H9 (cell line): ENCODE measurements around the gene HEG1. TPM values are rescaled to one million over a fixed set of nuclear protein-coding genes. Genes with fewer than 3 reads are reported as not detected.

Experiments
- DNase-seq: peaks from one replicate; pipeline ENCODE4 v3.0.0-alpha.2; 2017
- H2AFZ ChIP-seq: one replicate; pipeline ENCODE4 v1.6.1; 2013; ENCODE audit warnings: mild to moderate bottlenecking, low read length, control low read depth, moderate library complexity
- H2AK5ac ChIP-seq: 2 replicates; pipeline ENCODE4 v1.6.1; 2013; ENCODE audit warnings: low read length, control low read depth, mixed read lengths; ENCODE audit not compliant: insufficient read length
- H2BK120ac ChIP-seq: one replicate; pipeline ENCODE4 v1.6.1; 2013; ENCODE audit warnings: low read depth, mild to moderate bottlenecking, low read length, control low read depth, inconsistent platforms; ENCODE audit not compliant: poor library complexity, severe bottlenecking
- H2BK12ac ChIP-seq: 2 replicates; pipeline ENCODE4 v1.6.1; 2013; ENCODE audit warnings: low read length, control low read depth, mixed read lengths, low read depth; ENCODE audit not compliant: insufficient read length
- H2BK15ac ChIP-seq: 2 replicates; pipeline ENCODE4 v1.6.1; 2013; ENCODE audit warnings: low read depth, low read length, control low read depth
- H2BK20ac ChIP-seq: one replicate; pipeline ENCODE4 v1.6.1; 2013; ENCODE audit warnings: low read depth, mild to moderate bottlenecking, low read length, control low read depth, inconsistent platforms; ENCODE audit not compliant: poor library complexity, severe bottlenecking
- H2BK5ac ChIP-seq: 2 replicates; pipeline ENCODE4 v1.6.1; 2013; ENCODE audit warnings: low read length, control low read depth, mixed read lengths; ENCODE audit not compliant: insufficient read length
- H3K14ac ChIP-seq: 2 replicates; pipeline ENCODE4 v1.6.1; 2013; ENCODE audit warnings: low read length, control low read depth; ENCODE audit not compliant: insufficient read depth
- H3K18ac ChIP-seq: 2 replicates; pipeline ENCODE4 v1.6.1; 2013; ENCODE audit warnings: low read depth, mild to moderate bottlenecking, mixed read lengths, low read length, control low read depth; ENCODE audit not compliant: insufficient read length
- H3K23ac ChIP-seq: 2 replicates; pipeline ENCODE4 v1.6.1; 2013; ENCODE audit warnings: low read length, control low read depth, mixed read lengths, low read depth; ENCODE audit not compliant: insufficient read length
- H3K23me2 ChIP-seq: 2 replicates; pipeline ENCODE4 v1.6.1; 2013; ENCODE audit warnings: low read depth, mild to moderate bottlenecking, mixed read lengths, low read length, control low read depth; ENCODE audit not compliant: insufficient read length, poor library complexity, severe bottlenecking
- H3K27ac ChIP-seq: 2 replicates; pipeline ENCODE4 v1.5.1; 2013; ENCODE audit warnings: low read length, control low read depth, mixed read lengths, low read depth; ENCODE audit not compliant: insufficient read length
- H3K27me3 ChIP-seq: 2 replicates; pipeline ENCODE4 v1.6.1; 2013; ENCODE audit warnings: low read length, control low read depth, inconsistent platforms; ENCODE audit not compliant: insufficient read depth
- H3K4ac ChIP-seq: 2 replicates; pipeline ENCODE4 v1.6.1; 2013; ENCODE audit warnings: low read depth, mild to moderate bottlenecking, control low read depth, inconsistent platforms, low read length, moderate library complexity
- H3K4me1 ChIP-seq: 2 replicates; pipeline ENCODE4 v1.6.1; 2013; ENCODE audit warnings: low read length, control low read depth, inconsistent platforms; ENCODE audit not compliant: insufficient read depth
- H3K4me2 ChIP-seq: 2 replicates; pipeline ENCODE4 v1.6.1; 2013; ENCODE audit warnings: low read length, control low read depth, mixed read lengths; ENCODE audit not compliant: insufficient read length, insufficient read depth
- H3K56ac ChIP-seq: 2 replicates; pipeline ENCODE4 v1.6.1; 2013; ENCODE audit warnings: low read depth, mild to moderate bottlenecking, mixed read lengths, low read length, control low read depth; ENCODE audit not compliant: insufficient read length
- H3K79me1 ChIP-seq: 2 replicates; pipeline ENCODE4 v1.6.1; 2013; ENCODE audit warnings: low read depth, mild to moderate bottlenecking, moderate library complexity, low read length, control low read depth, inconsistent platforms; ENCODE audit not compliant: insufficient read depth, poor library complexity, severe bottlenecking
- H3K79me2 ChIP-seq: 2 replicates; pipeline ENCODE4 v1.6.1; 2013; ENCODE audit warnings: low read length, control low read depth, inconsistent platforms; ENCODE audit not compliant: insufficient read depth
- H3K9ac ChIP-seq: 2 replicates; pipeline ENCODE4 v1.6.1; 2013; ENCODE audit warnings: low read length, control low read depth, mixed read lengths; ENCODE audit not compliant: insufficient read length; ENCODE audit errors: extremely low read depth
- H3K9me3 ChIP-seq: one replicate; pipeline ENCODE4 v1.6.1; 2013; ENCODE audit warnings: low read depth, low read length, inconsistent platforms; ENCODE audit not compliant: control insufficient read depth
- H3T11ph ChIP-seq: one replicate; pipeline ENCODE4 v1.6.1; 2013; ENCODE audit warnings: mild to moderate bottlenecking, low read length, control low read depth, inconsistent platforms
- H4K20me1 ChIP-seq: one replicate; pipeline ENCODE4 v1.6.1; 2013; ENCODE audit not compliant: control insufficient read depth, insufficient read length, insufficient read depth
- H4K5ac ChIP-seq: 2 replicates; pipeline ENCODE4 v1.6.1; 2013; ENCODE audit warnings: low read depth, mild to moderate bottlenecking, mixed read lengths, low read length, control low read depth; ENCODE audit not compliant: insufficient read length
- H4K8ac ChIP-seq: replicated peaks from 2 replicates; pipeline ENCODE4 v1.6.1; 2013; ENCODE audit warnings: low read length, control low read depth, mixed read lengths, low read depth; ENCODE audit not compliant: insufficient read length
- H4K91ac ChIP-seq: 2 replicates; pipeline ENCODE4 v1.6.1; 2013; ENCODE audit warnings: low read depth, mild to moderate bottlenecking, moderate library complexity, mixed read lengths, low read length, control low read depth; ENCODE audit not compliant: insufficient read length
- H3K27ac Mint-ChIP-seq, 3 experiments: 2 replicates in 2 of 3; 3 replicates in 1 of 3; pipeline ENCODE4 v1.8.0; 2020 to 2021; ENCODE audit warnings: mixed read lengths in 3 of 3, mild to moderate bottlenecking in 1 of 3, moderate library complexity in 1 of 3
- H3K27me3 Mint-ChIP-seq: 2 replicates; pipeline ENCODE4 v1.8.0; 2021; ENCODE audit warnings: low read depth, mild to moderate bottlenecking, moderate library complexity, mixed read lengths
- H3K36me3 Mint-ChIP-seq, 3 experiments: 2 replicates in 2 of 3; 3 replicates in 1 of 3; pipeline ENCODE4 v1.8.0; 2020 to 2021; ENCODE audit warnings: low read depth in 3 of 3, mixed read lengths in 3 of 3; ENCODE audit not compliant: insufficient read depth in 1 of 3
- H3K4me1 Mint-ChIP-seq, 2 experiments: 2 replicates each; pipeline ENCODE4 v1.8.0; 2020; ENCODE audit warnings: mixed read lengths in 2 of 2
- H3K4me3 Mint-ChIP-seq, 2 experiments: 2 replicates in 1 of 2; 3 replicates in 1 of 2; pipeline ENCODE4 v1.8.0; 2020 to 2021; ENCODE audit warnings: mild to moderate bottlenecking in 2 of 2, mixed read lengths in 2 of 2, moderate library complexity in 1 of 2
- H3K9me3 Mint-ChIP-seq, 2 experiments: 2 replicates in 1 of 2; 3 replicates in 1 of 2; pipeline ENCODE4 v1.8.0; 2020; ENCODE audit warnings: mild to moderate bottlenecking in 2 of 2, mixed read lengths in 2 of 2, moderate library complexity in 1 of 2
- WGBS: extraction: QIAGEN DNeasy Blood & Tissue Kit; methylation state at CpG from one replicate; pipeline ENCODE4 v1.1.7; 2013; ENCODE audit warnings: missing lambda C conversion rate, low lambda C conversion rate, mixed read lengths; ENCODE audit not compliant: insufficient read length; ENCODE audit errors: extremely low coverage; 5-methylcytosine and 5-hydroxymethylcytosine counted together
- total RNA-seq: library from RNA; stranded (reverse); gene quantifications from 2 replicates; pipeline ENCODE4 v1.2.1, GENCODE V29; 2021
- TF ChIP-seq, protein P1 (sequence below): fragments of 200-600 bp; sonication (generic); conservative IDR thresholded peaks from 3 replicates; pipeline ENCODE4 v1.8.0; 2021; ENCODE audit warnings: antibody characterized with exemption, mild to moderate bottlenecking

The HEG1 gene
- total RNA-seq, 1 experiment from 2014 or later = 10.3 TPM

DNA sequence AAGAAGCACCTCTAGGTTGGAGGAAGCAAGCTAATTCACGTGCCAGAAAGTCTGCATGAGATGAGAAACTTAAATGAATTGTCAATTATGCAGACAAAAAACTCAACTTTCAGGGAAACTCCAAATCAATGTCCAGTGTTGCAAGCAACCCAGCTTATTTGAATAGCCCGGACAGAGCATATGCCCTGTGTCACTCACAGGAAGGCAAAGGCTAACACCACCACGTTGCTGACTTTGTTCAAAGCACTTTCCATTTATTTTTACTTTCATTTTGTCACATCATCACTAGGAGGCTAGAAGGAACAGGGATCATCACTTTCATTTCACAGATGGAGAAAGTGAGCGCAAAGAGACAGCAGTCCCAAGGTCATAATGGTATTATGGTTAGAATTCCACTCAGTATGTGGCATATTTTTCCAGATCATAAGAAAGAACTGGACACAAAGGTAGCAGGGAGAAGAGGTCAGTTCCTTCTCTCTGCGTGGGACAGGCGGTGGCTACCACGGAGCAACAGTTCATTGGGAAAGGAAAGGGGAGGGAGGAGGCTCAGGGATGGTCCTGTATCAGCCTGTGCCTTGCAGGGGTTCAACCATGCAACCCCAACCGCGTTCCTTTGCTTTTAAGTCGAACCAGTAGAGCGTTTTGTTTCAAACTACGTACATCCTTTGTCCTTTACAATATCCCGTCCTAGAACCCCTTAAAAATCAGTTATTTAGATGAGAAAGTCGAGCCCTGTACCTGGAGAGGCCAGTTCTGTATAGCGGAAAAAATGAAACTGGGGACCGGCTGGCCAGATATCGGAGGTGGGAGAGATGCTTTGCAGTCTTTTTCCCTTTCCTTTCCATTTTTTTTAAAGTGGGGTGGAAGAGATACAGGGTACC lies 1.1 kb downstream of the HEG1 start:
- no peaks in the 10 kb centered on the region for H3K79me2 ChIP-seq
- no peak overlapping the region for H3K9ac ChIP-seq
- H3K18ac ChIP-seq = no peak overlapping the region
- no peak for DNase-seq
- H3T11ph ChIP-seq = no peak overlapping the region
- H3K36me3 Mint-ChIP-seq = peaks cover 0 to 4% (median 2%) of the 10 kb centered on the region in 3 experiments; a peak in 3 of 7 replicates
- H4K5ac ChIP-seq = no peak overlapping the region
- no peak overlapping the region for H2BK5ac ChIP-seq
- no peaks in the 10 kb centered on the region for H3K9me3 ChIP-seq
- no peak overlapping the region for H3K27ac ChIP-seq
- H3K23ac ChIP-seq = no peak overlapping the region
- H3K4me1 Mint-ChIP-seq = peaks cover 75% of the 10 kb centered on the region in 2 experiments
- H2BK12ac ChIP-seq = no peak overlapping the region
- peaks cover 17% of the 10 kb centered on the region; the same call in 1 of the 2 replicates for H3K4me1 ChIP-seq
- no peak overlapping the region for H4K8ac ChIP-seq
- H4K20me1 ChIP-seq = no peaks in the 10 kb centered on the region
- peaks cover 14% of the 10 kb centered on the region for H3K23me2 ChIP-seq
- peaks cover 0 to 2% of the 10 kb centered on the region in 2 experiments; a peak in 1 of 5 replicates for H3K9me3 Mint-ChIP-seq
- no peak overlapping the region for H2BK20ac ChIP-seq
- peak overlapping the region; percentile 67 for H3K4me2 ChIP-seq
- no peak overlapping the region for H4K91ac ChIP-seq
- TF ChIP-seq, protein P1, sequence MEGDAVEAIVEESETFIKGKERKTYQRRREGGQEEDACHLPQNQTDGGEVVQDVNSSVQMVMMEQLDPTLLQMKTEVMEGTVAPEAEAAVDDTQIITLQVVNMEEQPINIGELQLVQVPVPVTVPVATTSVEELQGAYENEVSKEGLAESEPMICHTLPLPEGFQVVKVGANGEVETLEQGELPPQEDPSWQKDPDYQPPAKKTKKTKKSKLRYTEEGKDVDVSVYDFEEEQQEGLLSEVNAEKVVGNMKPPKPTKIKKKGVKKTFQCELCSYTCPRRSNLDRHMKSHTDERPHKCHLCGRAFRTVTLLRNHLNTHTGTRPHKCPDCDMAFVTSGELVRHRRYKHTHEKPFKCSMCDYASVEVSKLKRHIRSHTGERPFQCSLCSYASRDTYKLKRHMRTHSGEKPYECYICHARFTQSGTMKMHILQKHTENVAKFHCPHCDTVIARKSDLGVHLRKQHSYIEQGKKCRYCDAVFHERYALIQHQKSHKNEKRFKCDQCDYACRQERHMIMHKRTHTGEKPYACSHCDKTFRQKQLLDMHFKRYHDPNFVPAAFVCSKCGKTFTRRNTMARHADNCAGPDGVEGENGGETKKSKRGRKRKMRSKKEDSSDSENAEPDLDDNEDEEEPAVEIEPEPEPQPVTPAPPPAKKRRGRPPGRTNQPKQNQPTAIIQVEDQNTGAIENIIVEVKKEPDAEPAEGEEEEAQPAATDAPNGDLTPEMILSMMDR = no peak
- H2BK120ac ChIP-seq = no peak overlapping the region
- no peak overlapping the region for H3K14ac ChIP-seq
- no peak overlapping the region for H3K4ac ChIP-seq
- peaks cover 14% of the 10 kb centered on the region; the same call in 1 of the 2 replicates for H3K27me3 ChIP-seq
- no peaks in the 10 kb centered on the region for H3K79me1 ChIP-seq
- no peak overlapping the region for H2AFZ ChIP-seq
- no peak overlapping the region for H3K56ac ChIP-seq
- H3K4me3 Mint-ChIP-seq = peak overlapping the region; percentile 70 to 86
- peaks cover 53% of the 10 kb centered on the region for H3K27me3 Mint-ChIP-seq
- no peak overlapping the region for H2AK5ac ChIP-seq
- peak overlapping the region in 1 of 3 experiments; percentile 1; a peak in 1 of 7 replicates for H3K27ac Mint-ChIP-seq
- no peak overlapping the region for H2BK15ac ChIP-seq
- no CpG with 5 or more reads among the region's 17 CpGs for WGBS
